ENCODE measurements around the gene RASGRF1.

- TF ChIP-seq SRSF7 (optimal IDR thresholded peaks at IDR 0.05; ENCODE audit: low read depth, low read length): no peak
- no peak for TF ChIP-seq REST (IDR thresholded peaks at IDR 0.05; ENCODE audit: borderline replicate concordance)
- no peak for TF ChIP-seq REST (CRISPR knock-in tag; IDR thresholded peaks at IDR 0.05; ENCODE audit: low read depth)
- no peak for TF ChIP-seq JUND (IDR thresholded peaks at IDR 0.05; ENCODE audit: borderline replicate concordance, low read depth, low read length)
- no peak for TF ChIP-seq JUND (tag; IDR thresholded peaks at IDR 0.05; ENCODE audit: borderline replicate concordance, low read depth, low read length)
- no peak for TF ChIP-seq SETDB1 (IDR thresholded peaks at IDR 0.05; ENCODE audit: low read length)
- TF ChIP-seq TAF1 (IDR thresholded peaks at IDR 0.05; ENCODE audit: control insufficient read depth, extremely low read depth, insufficient read depth, low read length, severe bottlenecking): no peak
- TF ChIP-seq PHF8 (IDR thresholded peaks at IDR 0.05; ENCODE audit: borderline replicate concordance, low read length): no peak
- TF ChIP-seq EZH2 (IDR thresholded peaks at IDR 0.05; ENCODE audit: borderline replicate concordance, low read depth, low read length): no peak
- TF ChIP-seq MYC (IDR thresholded peaks at IDR 0.05; ENCODE audit: low read depth, low read length): no peak
- no peak for TF ChIP-seq MYC (CRISPR knock-in tag; IDR thresholded peaks at IDR 0.05; ENCODE audit: borderline replicate concordance, low read depth)
- TF ChIP-seq HNRNPH1 (optimal IDR thresholded peaks at IDR 0.05; ENCODE audit: low read depth, low read length): no peak
- no peak for TF ChIP-seq CTCF (IDR thresholded peaks at IDR 0.05 in 2 of 3, conservative IDR thresholded peaks at IDR 0.05 in 1 of 3; ENCODE audit: insufficient read depth in 2 of 3, low read depth in 1 of 3, low read length in 3 of 3)
- TF ChIP-seq EGR1 (conservative IDR thresholded peaks at IDR 0.05): no peak
- TF ChIP-seq BCL6 (CRISPR knock-in tag; IDR thresholded peaks at IDR 0.05): no peak
These were observed 31.8 kb upstream of the RASGRF1 start for GRCh38 chr15:79122391-79122790.
